HL-60 (cell line): ENCODE data around the gene BCL6.

ENCODE experiments used
- DNase-seq, 2 experiments: peaks; one replicate each; pipeline ENCODE4 v3.0.0-alpha.2; 2010 to 2020; ENCODE audit warnings: low read depth in 1 of 2, low spot score in 1 of 2
- H3K27ac ChIP-seq: fragments of 250-450 bp; sonication (Bioruptor Pico); replicated peaks from 2 replicates; pipeline ENCODE4 v1.5.1; 2020; ENCODE audit warnings: mild to moderate bottlenecking, moderate library complexity
- H3K27me3 ChIP-seq: fragments of 250-450 bp; sonication (Bioruptor Pico); 2 replicates; pipeline ENCODE4 v1.5.1; 2021; ENCODE audit warnings: mild to moderate bottlenecking, moderate library complexity; ENCODE audit not compliant: insufficient read depth, poor library complexity, severe bottlenecking
- H3K4me3 ChIP-seq: replicated peaks from 2 replicates; pipeline ENCODE4 v1.5.1; 2011; ENCODE audit warnings: mild to moderate bottlenecking, control low read depth, low read length; ENCODE audit not compliant: insufficient read depth
- GABPA ChIP-seq: IDR thresholded peaks from 2 replicates; pipeline ENCODE4 v1.6.1; 2012; ENCODE audit warnings: low read depth
- POLR2AphosphoS5 ChIP-seq: IDR thresholded peaks from 2 replicates; pipeline ENCODE4 v1.6.1; 2012; ENCODE audit warnings: low read depth
- REST ChIP-seq: IDR thresholded peaks from 2 replicates; pipeline ENCODE4 v1.6.1; 2012; ENCODE audit warnings: low read depth; ENCODE audit not compliant: insufficient replicate concordance
- SPI1 ChIP-seq: IDR thresholded peaks from 2 replicates; pipeline ENCODE4 v1.6.1; 2012; ENCODE audit warnings: low read depth, mild to moderate bottlenecking, borderline replicate concordance
- TF ChIP-seq, protein P1 (sequence below): IDR thresholded peaks from one replicate; pipeline ENCODE4 v1.5.1; 2011; ENCODE audit warnings: low read length, control low read depth, inconsistent platforms; ENCODE audit not compliant: insufficient read depth

Gene BCL6

GRCh38 chr3:187740421-187741399 lies 4.6 kb downstream of the BCL6 start:
- Histone ChIP-seq H3K27ac (peak overlapping the region; percentile 39), H3K27me3 (no peaks in the 10 kb centered on the region), H3K4me3 (peak overlapping the region; percentile 65)
- TF ChIP-seq POLR2AphosphoS5 (peak; percentile 12; the same call in 1 of the 2 replicates), GABPA (no peak), SPI1 (no peak), REST (no peak)
- TF ChIP-seq, protein P1, sequence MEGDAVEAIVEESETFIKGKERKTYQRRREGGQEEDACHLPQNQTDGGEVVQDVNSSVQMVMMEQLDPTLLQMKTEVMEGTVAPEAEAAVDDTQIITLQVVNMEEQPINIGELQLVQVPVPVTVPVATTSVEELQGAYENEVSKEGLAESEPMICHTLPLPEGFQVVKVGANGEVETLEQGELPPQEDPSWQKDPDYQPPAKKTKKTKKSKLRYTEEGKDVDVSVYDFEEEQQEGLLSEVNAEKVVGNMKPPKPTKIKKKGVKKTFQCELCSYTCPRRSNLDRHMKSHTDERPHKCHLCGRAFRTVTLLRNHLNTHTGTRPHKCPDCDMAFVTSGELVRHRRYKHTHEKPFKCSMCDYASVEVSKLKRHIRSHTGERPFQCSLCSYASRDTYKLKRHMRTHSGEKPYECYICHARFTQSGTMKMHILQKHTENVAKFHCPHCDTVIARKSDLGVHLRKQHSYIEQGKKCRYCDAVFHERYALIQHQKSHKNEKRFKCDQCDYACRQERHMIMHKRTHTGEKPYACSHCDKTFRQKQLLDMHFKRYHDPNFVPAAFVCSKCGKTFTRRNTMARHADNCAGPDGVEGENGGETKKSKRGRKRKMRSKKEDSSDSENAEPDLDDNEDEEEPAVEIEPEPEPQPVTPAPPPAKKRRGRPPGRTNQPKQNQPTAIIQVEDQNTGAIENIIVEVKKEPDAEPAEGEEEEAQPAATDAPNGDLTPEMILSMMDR: peak; percentile 46
- peak; percentile 37 to 45 for DNase-seq

GRCh38 chr3:187739561-187740332 lies 5.5 kb downstream of the BCL6 start:
- peak overlapping the region; percentile 33 for H3K27ac ChIP-seq
- TF ChIP-seq, protein P1: peak; percentile 96
- TF ChIP-seq POLR2AphosphoS5 (0 out of 2 replicates have a peak, but pooled peaks have one; percentile 12), GABPA (no peak), SPI1 (0 out of 2 replicates have a peak, but pooled peaks have one; percentile 11), REST (no peak)
- peak overlapping the region; percentile 57 for H3K4me3 ChIP-seq
- H3K27me3 ChIP-seq: no peaks in the 10 kb centered on the region
- DNase-seq: peak; percentile 64 to 81

GRCh38 chr3:187739094-187739560 lies 6.1 kb downstream of the BCL6 start:
- H3K27ac ChIP-seq: no peak overlapping the region; the same call in 1 of the 2 replicates
- TF ChIP-seq POLR2AphosphoS5 (no peak), REST (no peak), GABPA (no peak), SPI1 (no peak)
- TF ChIP-seq, protein P1: no peak
- peak overlapping the region; percentile 57 for H3K4me3 ChIP-seq
- H3K27me3 ChIP-seq: no peaks in the 10 kb centered on the region
- DNase-seq: peak in 1 of 2 experiments; percentile 15
